ENCODE results near the gene C15orf62. TPM values are rescaled to one million over a fixed set of nuclear protein-coding genes. Genes with fewer than 3 reads are reported as not detected.

Gene C15orf62
- total RNA-seq, 4 donors from 2014 or later: 31.2 to 58.4 (median 40.2) TPM

DNA sequence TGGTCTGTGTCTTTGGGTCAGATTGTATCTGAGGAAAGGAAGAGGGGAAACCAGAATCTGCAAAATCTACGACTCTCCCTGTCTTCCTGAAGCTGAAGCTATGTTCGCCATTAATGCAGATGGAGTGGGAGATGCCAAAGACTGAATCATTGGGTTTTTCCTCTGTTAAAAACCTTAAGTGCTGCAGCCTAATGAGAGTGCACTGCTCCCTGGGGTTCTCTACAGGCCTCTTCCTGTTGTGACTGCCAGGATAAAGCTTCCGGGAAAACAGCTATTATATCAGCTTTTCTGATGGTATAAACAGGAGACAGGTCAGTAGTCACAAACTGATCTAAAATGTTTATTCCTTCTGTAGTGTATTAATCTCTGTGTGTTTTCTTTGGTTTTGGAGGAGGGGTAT lies 38.7 kb upstream of the C15orf62 start:
- no peak overlapping the region for H3K4me3 ChIP-seq (ENCODE audit: low read depth, poor library complexity, severe bottlenecking)
- DNase-seq (ENCODE audit: low spot score in 2 of 2): no peak
- WGBS, 2 donors: 63 to 78% methylated on average over 3 of the region's 3 CpGs
- no peak for TF ChIP-seq POLR2A (IDR thresholded peaks at IDR 0.05)
- TF ChIP-seq, protein P1, sequence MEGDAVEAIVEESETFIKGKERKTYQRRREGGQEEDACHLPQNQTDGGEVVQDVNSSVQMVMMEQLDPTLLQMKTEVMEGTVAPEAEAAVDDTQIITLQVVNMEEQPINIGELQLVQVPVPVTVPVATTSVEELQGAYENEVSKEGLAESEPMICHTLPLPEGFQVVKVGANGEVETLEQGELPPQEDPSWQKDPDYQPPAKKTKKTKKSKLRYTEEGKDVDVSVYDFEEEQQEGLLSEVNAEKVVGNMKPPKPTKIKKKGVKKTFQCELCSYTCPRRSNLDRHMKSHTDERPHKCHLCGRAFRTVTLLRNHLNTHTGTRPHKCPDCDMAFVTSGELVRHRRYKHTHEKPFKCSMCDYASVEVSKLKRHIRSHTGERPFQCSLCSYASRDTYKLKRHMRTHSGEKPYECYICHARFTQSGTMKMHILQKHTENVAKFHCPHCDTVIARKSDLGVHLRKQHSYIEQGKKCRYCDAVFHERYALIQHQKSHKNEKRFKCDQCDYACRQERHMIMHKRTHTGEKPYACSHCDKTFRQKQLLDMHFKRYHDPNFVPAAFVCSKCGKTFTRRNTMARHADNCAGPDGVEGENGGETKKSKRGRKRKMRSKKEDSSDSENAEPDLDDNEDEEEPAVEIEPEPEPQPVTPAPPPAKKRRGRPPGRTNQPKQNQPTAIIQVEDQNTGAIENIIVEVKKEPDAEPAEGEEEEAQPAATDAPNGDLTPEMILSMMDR (IDR thresholded peaks at IDR 0.05): no peak
- intact Hi-C loops (cut with DNase I; ENCODE audit: low total_unique reads): no loop called here

DNA sequence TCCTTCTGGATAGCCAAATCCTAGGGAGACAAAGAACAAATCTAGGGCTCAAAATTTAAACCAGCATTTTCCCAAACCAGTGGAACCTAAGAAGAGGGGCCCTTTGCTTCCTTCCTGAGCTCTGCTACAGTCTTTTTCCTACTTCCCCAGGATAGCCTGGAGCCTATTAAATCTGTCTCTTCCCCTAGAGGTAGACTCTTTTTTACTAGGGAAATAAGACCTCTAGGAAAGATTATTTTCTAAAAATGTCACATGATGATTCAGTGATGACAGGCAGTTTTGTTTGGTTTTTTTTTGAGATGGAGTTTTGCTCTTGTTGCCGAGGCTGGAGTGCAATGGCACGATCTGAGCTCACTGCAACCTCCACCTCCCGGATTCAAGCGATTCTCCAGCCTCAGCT lies 33.2 kb upstream of the C15orf62 start:
- no peak overlapping the region for H3K4me3 ChIP-seq (ENCODE audit: low read depth, poor library complexity, severe bottlenecking)
- no peak for DNase-seq (ENCODE audit: low spot score in 2 of 2)
- intact Hi-C loops (cut with DNase I; ENCODE audit: low total_unique reads): no loop called here
- TF ChIP-seq POLR2A (IDR thresholded peaks at IDR 0.05): no peak
- TF ChIP-seq, protein P1 (IDR thresholded peaks at IDR 0.05): no peak
- WGBS, 2 donors: 90 to 95% methylated on average over 4 of the region's 4 CpGs

DNA sequence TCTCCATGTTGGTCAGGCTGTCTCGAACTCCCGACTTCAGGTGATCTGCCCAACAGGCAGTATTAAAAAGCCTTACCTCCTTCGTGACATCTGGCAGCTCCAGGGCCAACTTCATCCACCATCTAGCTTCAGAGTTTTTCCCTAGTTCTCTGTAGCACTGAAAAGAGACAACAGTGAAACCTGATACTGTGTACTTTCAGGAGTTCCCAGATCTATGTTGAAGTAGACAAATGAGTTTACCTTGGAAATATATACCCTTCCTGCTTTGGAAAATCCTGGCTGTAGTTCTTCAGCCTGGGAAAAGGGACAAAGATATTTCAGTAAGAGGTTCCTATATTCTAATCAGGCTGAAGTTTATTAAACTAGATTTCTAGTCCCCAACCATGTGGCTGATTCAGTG lies 32.7 kb upstream of the C15orf62 start:
- no peak overlapping the region for H3K4me3 ChIP-seq (ENCODE audit: low read depth, poor library complexity, severe bottlenecking)
- 88 to 96% methylated on average over 3 of the region's 3 CpGs for WGBS, 2 donors
- DNase-seq (ENCODE audit: low spot score in 2 of 2): no peak
- TF ChIP-seq, protein P1 (IDR thresholded peaks at IDR 0.05): no peak
- TF ChIP-seq POLR2A (IDR thresholded peaks at IDR 0.05): no peak
- intact Hi-C loops (cut with DNase I; ENCODE audit: low total_unique reads): no loop called here

DNA sequence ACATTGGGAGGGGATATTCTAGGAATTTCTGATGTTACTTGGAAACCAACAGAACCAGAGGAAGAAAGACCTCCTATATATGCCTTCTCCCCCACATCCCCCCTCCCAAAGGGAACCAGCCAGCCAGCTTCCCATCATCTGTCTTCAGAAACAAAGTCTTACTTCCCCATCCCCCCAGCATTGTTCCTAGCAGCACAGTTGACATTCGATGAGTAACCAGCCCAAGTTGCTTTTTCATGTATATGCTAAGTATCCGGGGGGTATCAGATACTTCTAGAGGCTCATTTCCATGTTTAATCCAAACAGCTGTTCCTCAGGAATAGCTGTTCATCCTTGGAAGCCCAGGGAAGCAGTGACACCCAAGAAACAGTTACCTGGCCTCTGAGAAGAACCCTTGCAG lies 30.7 kb upstream of the C15orf62 start:
- intact Hi-C loops (cut with DNase I; ENCODE audit: low total_unique reads): no loop called here
- TF ChIP-seq, protein P1 (IDR thresholded peaks at IDR 0.05): no peak
- TF ChIP-seq POLR2A (IDR thresholded peaks at IDR 0.05): no peak
- peak in 1 of 2 donors; percentile 15 for DNase-seq (ENCODE audit: low spot score in 2 of 2)
- 58 to 65% methylated on average over 2 of the region's 2 CpGs for WGBS, 2 donors
- no peak overlapping the region for H3K4me3 ChIP-seq (ENCODE audit: low read depth, poor library complexity, severe bottlenecking)

DNA sequence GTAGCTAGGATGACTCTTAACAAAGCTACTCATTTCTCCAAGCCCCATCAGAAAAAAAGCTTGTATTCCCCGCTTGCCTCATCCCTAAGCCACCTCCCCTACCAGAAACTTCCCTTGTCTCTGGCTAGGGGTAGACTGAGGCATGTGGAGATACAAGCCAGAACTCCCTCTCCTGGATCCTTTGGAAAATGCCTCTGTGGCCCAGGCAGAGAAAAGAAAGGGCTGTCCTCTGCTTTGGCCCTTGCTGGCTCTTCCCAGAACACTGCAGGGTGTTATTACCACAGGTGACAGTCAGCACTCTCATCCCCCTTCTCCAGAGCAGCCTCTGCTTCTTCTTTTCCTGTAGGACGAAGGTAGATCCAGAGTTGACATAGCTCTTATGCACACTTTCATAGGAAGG lies 29.9 kb upstream of the C15orf62 start:
- intact Hi-C loops (cut with DNase I; ENCODE audit: low total_unique reads): no loop called here
- TF ChIP-seq POLR2A (IDR thresholded peaks at IDR 0.05): no peak
- H3K4me3 ChIP-seq (ENCODE audit: low read depth, poor library complexity, severe bottlenecking): no peak overlapping the region
- DNase-seq (ENCODE audit: low spot score in 2 of 2): peak in 1 of 2 donors; percentile 43
- 88 to 97% methylated on average over 2 of the region's 2 CpGs for WGBS, 2 donors

DNA sequence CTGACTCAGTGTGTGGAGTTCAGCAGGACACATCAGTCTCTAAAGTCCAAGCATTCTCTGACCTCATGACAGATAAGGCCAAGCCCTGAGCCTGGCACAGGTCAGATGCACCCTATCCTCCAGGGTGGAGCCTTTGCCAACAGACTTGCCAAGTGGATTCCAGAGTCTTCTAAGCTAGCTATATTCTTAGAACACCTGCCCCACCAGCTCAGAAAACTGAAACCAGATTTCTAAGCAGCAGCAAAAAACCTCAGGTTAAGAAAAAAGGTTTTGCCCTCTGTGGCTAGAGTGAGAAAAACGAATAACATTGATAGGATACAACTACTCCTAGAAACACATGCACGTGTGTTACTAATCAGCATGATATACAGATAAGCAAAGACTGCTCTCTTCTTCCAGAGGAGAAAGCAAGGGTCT lies 26.3 kb upstream of the C15orf62 start:
- no peak overlapping the region for H3K4me3 ChIP-seq (ENCODE audit: low read depth, poor library complexity, severe bottlenecking)
- no peak for TF ChIP-seq POLR2A (IDR thresholded peaks at IDR 0.05)
- no peak for DNase-seq (ENCODE audit: low spot score in 2 of 2)
- intact Hi-C loops (cut with DNase I; ENCODE audit: low total_unique reads): no loop called here
- WGBS, 2 donors: 71 to 77% methylated on average over 2 of the region's 2 CpGs

Data from lower leg skin (tissue), 4 donors.